A673 (cell line): ENCODE results near the gene GABRB2.

Source experiments
- CTCF ChIP-seq: fragments of 300-800, 200-600 bp; sonication (generic); conservative IDR thresholded peaks from 2 replicates; pipeline ENCODE4 v1.5.1; 2017; ENCODE audit warnings: low read depth, mild to moderate bottlenecking, antibody characterized with exemption, low read length, moderate library complexity, mixed read lengths
- EZH2 ChIP-seq: fragments of 200-600 bp; sonication (generic); IDR thresholded peaks from 2 replicates; pipeline ENCODE4 v1.6.1; 2017; ENCODE audit warnings: borderline replicate concordance, low read depth, mild to moderate bottlenecking, mixed read lengths, antibody characterized with exemption, low read length; ENCODE audit not compliant: poor library complexity, severe bottlenecking

- TF ChIP-seq CTCF (no peak), EZH2 (no peak)
These were observed 271.6 kb downstream of the GABRB2 start for GRCh38 chr5:161274951-161275350.
